Measurements from ENCODE around the gene CPN2. TPM values are rescaled to one million over a fixed set of nuclear protein-coding genes. Genes with fewer than 3 reads are reported as not detected.

The CPN2 gene
- total and polyA plus RNA-seq, 2 of the 8 experiments (the other 6 are each of a cell fraction or from before 2014, with no cell fraction given) = 0.03 TPM; not detected in 1

GRCh38 chr3:194352667-194353246, 1.6 kb upstream of the CPN2 start (continued):
- no peak for TF ChIP-seq HDAC2 (IDR thresholded peaks at IDR 0.05; ENCODE audit: borderline replicate concordance in 1 of 2, low read depth in 2 of 2, low read length in 2 of 2)

Measured in H1 (cell line).